H1 (cell line): Measurements from ENCODE around the gene SH3GL2. TPM values are rescaled to one million over a fixed set of nuclear protein-coding genes. Genes with fewer than 3 reads are reported as not detected.

Source experiments
- CTCF ChIA-PET: fragments of 300-600 bp; sonication (Branson Sonifier 250); formaldehyde crosslinking; loops from one replicate; lab custom pipeline; 2021; ENCODE audit not compliant: partially characterized antibody; lab: Charles Lee
- POLR2A ChIA-PET: fragments of 300-600 bp; sonication (Branson Sonifier 250); formaldehyde crosslinking; loops from one replicate; lab custom pipeline; 2021; ENCODE audit warnings: inconsistent platforms; ENCODE audit not compliant: partially characterized antibody; lab: Charles Lee
- DNase-seq, 2 experiments: peaks; one replicate each; pipeline versions ENCODE4 v3.0.0 to v3.0.0-alpha.2; 2010 to 2022; ENCODE audit warnings: low spot score in 2 of 2, low read depth in 1 of 2, mixed read lengths in 1 of 2
- FAIRE-seq: peaks from 2 replicates; lab custom pipeline; 2011; peaks lifted over from hg19 to GRCh38; lab: Jason Lieb, UNC
- H2AFZ ChIP-seq: 2 replicates; pipeline ENCODE4 v1.8.1; 2012; ENCODE audit warnings: low read length, inconsistent platforms
- H2AK5ac ChIP-seq: 2 replicates; pipeline ENCODE4 v1.6.1; 2013; ENCODE audit warnings: low read depth, low read length
- H2BK120ac ChIP-seq: replicated peaks from 2 replicates; pipeline ENCODE3; 2013; ENCODE audit warnings: low read depth, low read length, inconsistent platforms
- H2BK12ac ChIP-seq: 2 replicates; pipeline ENCODE4 v1.6.1; 2013; ENCODE audit warnings: low read depth, low read length
- H2BK15ac ChIP-seq: 2 replicates; pipeline ENCODE4 v1.6.1; 2013; ENCODE audit warnings: low read length
- H2BK20ac ChIP-seq: 2 replicates; pipeline ENCODE4 v1.6.1; 2013; ENCODE audit warnings: low read length
- H2BK5ac ChIP-seq: 2 replicates; pipeline ENCODE4 v1.6.1; 2013; ENCODE audit warnings: low read depth, low read length
- H3K14ac ChIP-seq: 2 replicates; pipeline ENCODE4 v1.6.1; 2013; ENCODE audit warnings: inconsistent platforms; ENCODE audit not compliant: insufficient read length
- H3K18ac ChIP-seq: 2 replicates; pipeline ENCODE4 v1.6.1; 2013; ENCODE audit warnings: low read length; ENCODE audit errors: extremely low read depth
- H3K23ac ChIP-seq: 2 replicates; pipeline ENCODE4 v1.6.1; 2013; ENCODE audit warnings: inconsistent platforms; ENCODE audit not compliant: insufficient read length
- H3K23me2 ChIP-seq: 2 replicates; pipeline ENCODE4 v1.6.1; 2013; ENCODE audit warnings: low read depth, low read length
- H3K27ac ChIP-seq: 2 replicates; pipeline ENCODE4 v1.6.1; 2011; ENCODE audit warnings: low read depth, low read length, inconsistent platforms
- H3K27me3 ChIP-seq, 4 experiments: replicated peaks in 1 of 4; 1 replicate in 1 of 4; 2 replicates in 3 of 4; pipeline versions ENCODE4 v1.6.1 to v1.8.1; 2011 to 2013; ENCODE audit warnings: low read length in 3 of 4, mild to moderate bottlenecking in 3 of 4, inconsistent platforms in 2 of 4, mixed read lengths in 2 of 4, moderate library complexity in 1 of 4; ENCODE audit not compliant: control insufficient read depth in 3 of 4, insufficient read depth in 3 of 4; ENCODE audit errors: extremely low read depth in 1 of 4
- H3K36me3 ChIP-seq, 4 experiments: 2 replicates each; pipeline versions ENCODE4 v1.6.1 to v1.8.1; 2011 to 2013; ENCODE audit warnings: mild to moderate bottlenecking in 4 of 4, low read length in 3 of 4, moderate library complexity in 2 of 4, control low read depth in 1 of 4, inconsistent platforms in 1 of 4; ENCODE audit not compliant: insufficient read depth in 4 of 4, control insufficient read depth in 2 of 4
- H3K4ac ChIP-seq: replicated peaks from 2 replicates; pipeline ENCODE3; 2013; ENCODE audit warnings: low read length, low read depth, mixed read lengths, inconsistent platforms; ENCODE audit not compliant: insufficient read length
- H3K4me1 ChIP-seq, 4 experiments: replicated peaks in 1 of 4; 1 replicate in 1 of 4; 2 replicates in 3 of 4; pipeline versions ENCODE4 v1.6.1 to v1.8.1; 2011 to 2013; ENCODE audit warnings: low read length in 3 of 4, inconsistent platforms in 2 of 4, mixed read lengths in 1 of 4; ENCODE audit not compliant: insufficient read depth in 4 of 4, control insufficient read depth in 3 of 4
- H3K4me2 ChIP-seq, 2 experiments: 2 replicates each; pipeline versions ENCODE4 v1.6.1 to v1.8.1; 2011 to 2013; ENCODE audit warnings: low read depth in 2 of 2, low read length in 2 of 2, control low read depth in 1 of 2, inconsistent platforms in 1 of 2, mild to moderate bottlenecking in 1 of 2; ENCODE audit not compliant: insufficient read depth in 1 of 2
- H3K4me3 ChIP-seq, 4 experiments: fragments of 200-600, 300-600 bp in 1 of 4; sonication (generic), shearing (Covaris generic), sonication (Bioruptor Twin) in 1 of 4; 2 replicates each; pipeline versions ENCODE4 v1.5.1 to v1.8.1; 2011 to 2016; ENCODE audit warnings: low read length in 4 of 4, low read depth in 3 of 4, control low read depth in 2 of 4, inconsistent platforms in 2 of 4, mild to moderate bottlenecking in 2 of 4, mixed read lengths in 1 of 4, moderate library complexity in 1 of 4; ENCODE audit not compliant: insufficient read depth in 2 of 4; ENCODE audit errors: extremely low read depth in 1 of 4
- H3K56ac ChIP-seq: replicated peaks from 2 replicates; pipeline ENCODE3; 2013; ENCODE audit warnings: low read depth, mild to moderate bottlenecking, mixed read lengths, low read length, inconsistent platforms; ENCODE audit not compliant: insufficient read length
- H3K79me1 ChIP-seq: 2 replicates; pipeline ENCODE4 v1.6.1; 2013; ENCODE audit warnings: low read depth, low read length, control low read depth
- H3K79me2 ChIP-seq, 2 experiments: 2 replicates each; pipeline versions ENCODE4 v1.6.1 to v1.8.1; 2012 to 2013; ENCODE audit warnings: low read length in 2 of 2, mild to moderate bottlenecking in 2 of 2, inconsistent platforms in 1 of 2; ENCODE audit not compliant: insufficient read depth in 2 of 2, control insufficient read depth in 1 of 2
- H3K9ac ChIP-seq, 4 experiments: replicated peaks in 1 of 4; 1 replicate in 1 of 4; 2 replicates in 3 of 4; pipeline versions ENCODE4 v1.6.1 to v1.8.1; 2011 to 2013; ENCODE audit warnings: low read depth in 3 of 4, low read length in 3 of 4, control low read depth in 2 of 4, mild to moderate bottlenecking in 2 of 4, moderate library complexity in 2 of 4, inconsistent platforms in 1 of 4; ENCODE audit errors: extremely low read depth in 1 of 4
- H3K9me3 ChIP-seq, 2 experiments: 2 replicates each; pipeline versions ENCODE4 v1.6.1 to v1.8.1; 2012 to 2013; ENCODE audit warnings: mild to moderate bottlenecking in 2 of 2, moderate library complexity in 2 of 2, control low read depth in 1 of 2, inconsistent platforms in 1 of 2, low read depth in 1 of 2, low read length in 1 of 2, mixed read lengths in 1 of 2; ENCODE audit not compliant: insufficient read depth in 2 of 2
- H4K20me1 ChIP-seq, 2 experiments: replicated peaks in 1 of 2; 2 replicates each; pipeline versions ENCODE3 to v1.8.1; 2011 to 2013; ENCODE audit warnings: inconsistent platforms in 2 of 2, low read length in 2 of 2, mild to moderate bottlenecking in 1 of 2; ENCODE audit not compliant: insufficient read depth in 2 of 2, control insufficient read depth in 1 of 2
- H4K5ac ChIP-seq: 2 replicates; pipeline ENCODE4 v1.6.1; 2013; ENCODE audit warnings: low read length, low read depth, mixed read lengths, inconsistent platforms; ENCODE audit not compliant: insufficient read length
- H4K8ac ChIP-seq: 2 replicates; pipeline ENCODE4 v1.8.0; 2013; ENCODE audit warnings: mild to moderate bottlenecking, moderate library complexity, low read length, inconsistent platforms; ENCODE audit not compliant: insufficient read depth; ENCODE audit errors: extremely low read depth
- H4K91ac ChIP-seq: replicated peaks from 2 replicates; pipeline ENCODE3; 2013; ENCODE audit warnings: low read length, mixed read lengths, inconsistent platforms; ENCODE audit not compliant: insufficient read length
- ATF3 ChIP-seq: IDR thresholded peaks from 2 replicates; pipeline ENCODE4 v1.6.1; 2011; ENCODE audit warnings: low read depth, mild to moderate bottlenecking, low read length; ENCODE audit not compliant: insufficient read depth
- BRCA1 ChIP-seq: IDR thresholded peaks from 2 replicates; pipeline ENCODE4 v1.6.1; 2012; ENCODE audit warnings: low read depth, low read length, improper control_type of control experiment
- CHD2 ChIP-seq: IDR thresholded peaks from 2 replicates; pipeline ENCODE4 v1.6.1; 2012; ENCODE audit warnings: low read length, improper control_type of control experiment
- E2F6 ChIP-seq: IDR thresholded peaks from 2 replicates; pipeline ENCODE4 v1.6.1; 2012; ENCODE audit warnings: inconsistent platforms
- GTF2F1 ChIP-seq: IDR thresholded peaks from 2 replicates; pipeline ENCODE4 v1.6.1; 2012; ENCODE audit warnings: low read depth, low read length, improper control_type of control experiment, borderline replicate concordance
- PHF8 ChIP-seq: fragments of 200-600 bp; sonication (generic); conservative IDR thresholded peaks from 2 replicates; pipeline ENCODE4 v1.7.1; 2012; ENCODE audit warnings: low read depth, mild to moderate bottlenecking, inconsistent platforms, low read length, moderate library complexity
- POLR2AphosphoS5 ChIP-seq: IDR thresholded peaks from 2 replicates; pipeline ENCODE4 v1.6.1; 2011; ENCODE audit warnings: low read depth, low read length
- RAD21 ChIP-seq, 2 experiments: IDR thresholded peaks in 1 of 2; conservative IDR thresholded peaks in 1 of 2; 2 replicates each; pipeline ENCODE4 v1.6.1; 2011; ENCODE audit warnings: low read depth in 2 of 2, low read length in 2 of 2, improper control_type of control experiment in 1 of 2, inconsistent platforms in 1 of 2, mild to moderate bottlenecking in 1 of 2, moderate library complexity in 1 of 2
- RFX5 ChIP-seq: IDR thresholded peaks from 2 replicates; pipeline ENCODE4 v1.6.1; 2011; ENCODE audit warnings: low read depth, low read length, improper control_type of control experiment, borderline replicate concordance
- SP4 ChIP-seq: IDR thresholded peaks from 2 replicates; pipeline ENCODE4 v1.6.1; 2012; ENCODE audit warnings: low read length, inconsistent platforms
- SRF ChIP-seq: IDR thresholded peaks from 2 replicates; pipeline ENCODE4 v1.6.1; 2011; ENCODE audit warnings: mild to moderate bottlenecking, low read depth, low read length, moderate library complexity
- SUZ12 ChIP-seq: fragments of 200-600 bp; sonication (generic); IDR thresholded peaks from 2 replicates; pipeline ENCODE4 v1.6.1; 2012; ENCODE audit warnings: mild to moderate bottlenecking, inconsistent platforms, low read length, moderate library complexity, mixed read lengths
- WGBS, 2 experiments: shearing (Covaris generic) in 1 of 2; methylation state at CpG; one replicate each; pipeline versions ENCODE4 v1.1.6 to v1.1.7; 2013 to 2015; ENCODE audit warnings: low lambda C conversion rate in 2 of 2, mixed read lengths in 2 of 2, inconsistent platforms in 1 of 2, low coverage in 1 of 2, missing lambda C conversion rate in 1 of 2; ENCODE audit not compliant: insufficient replicate concordance in 2 of 2, insufficient coverage in 1 of 2, insufficient read length in 1 of 2; ENCODE audit errors: extremely low coverage in 1 of 2, missing lambda C conversion rate in 1 of 2; 5-methylcytosine and 5-hydroxymethylcytosine counted together
- polyA plus RNA-seq, 7 experiments: library from polyadenylated mRNA; depleted of rRNA in 3 of 7; stranded (reverse) in 5 of 7; unstranded in 2 of 7; fragments of >200 nt in 5 of 7; fragments of 200-250 nt in 2 of 7; gene quantifications; 1 replicate in 5 of 7; 2 replicates in 1 of 7; 4 replicates in 1 of 7; pipeline versions ENCODE4 v1.2.1 to v1.2.3, GENCODE V29; 2011 to 2013; ENCODE audit warnings: missing spikeins in 2 of 7, mixed read lengths in 2 of 7
- total RNA-seq: library from RNA; stranded (reverse); fragmentation: NEBNext Ultra II Directional; extraction: Animal tissue kit (Norgen Biotek cat#: 25700); gene quantifications from 2 replicates; pipeline ENCODE4 v1.2.1, GENCODE V29; 2021

Gene SH3GL2
- total and polyA plus RNA-seq, 2 of the 8 experiments (the other 6 are each of a cell fraction or from before 2014, with no cell fraction given) = 4.7 to 5.3 TPM

GRCh38 chr9:17824616-17825264 is 245.9 kb downstream of the SH3GL2 start:
- POLR2A ChIA-PET = no interaction called here

More at GRCh38 chr9:17824616-17825264, 245.9 kb downstream of the SH3GL2 start:
- Histone ChIP-seq H2BK5ac (no peak overlapping the region), H3K14ac (no peak overlapping the region), H4K5ac (no peak overlapping the region), H3K23ac (no peak overlapping the region), H3K27me3 (no peaks in the 10 kb centered on the region; a peak in 2 of 7 replicates), H3K9ac (no peak overlapping the region), H4K20me1 (no peaks in the 10 kb centered on the region), H3K23me2 (no peaks in the 10 kb centered on the region), H3K4me1 (peaks cover 0 to 1% (median under 1%) of the 10 kb centered on the region in 4 experiments; a peak in 1 of 7 replicates), H2BK15ac (no peak overlapping the region), H2BK12ac (no peak overlapping the region; the same call in 1 of the 2 replicates), H3K27ac (no peak overlapping the region), H2AFZ (peak overlapping the region; percentile 92), H3K79me2 (no peaks in the 10 kb centered on the region), H3K79me1 (no peaks in the 10 kb centered on the region), H4K91ac (no peak overlapping the region), H2BK20ac (peak overlapping the region; percentile 29; the same call in 1 of the 2 replicates), H3K18ac (no peak overlapping the region), H3K4me3 (no peak overlapping the region), H4K8ac (no peak overlapping the region), H3K56ac (no peak overlapping the region), H3K9me3 (no peaks in the 10 kb centered on the region), H3K36me3 (no peaks in the 10 kb centered on the region), H2AK5ac (no peak overlapping the region; the same call in 1 of the 2 replicates), H3K4me2 (no peak overlapping the region), H3K4ac (no peak overlapping the region), H2BK120ac (peak overlapping the region; percentile 69)
- TF ChIP-seq RFX5 (no peak), GTF2F1 (no peak), E2F6 (no peak), BRCA1 (no peak), RAD21 (IDR thresholded peaks at IDR 0.05 in 1 of 2, conservative IDR thresholded peaks at IDR 0.05 in 1 of 2; ENCODE audit: low read depth in 2 of 2, low read length in 2 of 2) (no peak), CHD2 (no peak), SP4 (no peak), POLR2AphosphoS5 (no peak), PHF8 (no peak), ATF3 (no peak), SRF (no peak), SUZ12 (no peak)
- DNase-seq (no peak), FAIRE-seq (no peak)
- 80% methylated on average over 1 of the region's 1 CpG; no CpG with 5 or more reads in 1 of the 2 experiments for WGBS, 2 experiments
- CTCF ChIA-PET = interaction anchor here (0.7 to 2.2 kb wide), 10 partner anchors 9 to 318 kb away, joined by 3 to 4 read pairs (median 3); no protein-coding TSS in a partner anchor
